Stimulated activated CD8-positive, alpha-beta memory T cell treated with anti-CD3 and anti-CD28 coated beads, Interleukin-7, amount 100 ng/mL, for 1 hour (primary cell): ENCODE measurements around the gene TBX2.
"Not testable (repeated sequence)": the region's sequence is repeated elsewhere in the genome, so short reads cannot be mapped to it uniquely, and the experiment has no call there.

Experiments
- DNase-seq, 2 donors: peaks; one replicate each; pipeline ENCODE4 v3.0.0-alpha.2; 2020; ENCODE audit warnings: low read depth in 2 of 2

TBX2 gene

GRCh38 chr17:61413661-61414126 lies 14.1 kb downstream of the TBX2 start:
- no peak for DNase-seq

- DNase-seq: no peak
Observed at GRCh38 chr17:61414141-61414935, 14.7 kb downstream of the TBX2 start.

- no peak for DNase-seq
Observed at GRCh38 chr17:61414936-61415251, 15.3 kb downstream of the TBX2 start.

GRCh38 chr17:61415374-61416210 lies 15.9 kb downstream of the TBX2 start:
- no peak for DNase-seq

- DNase-seq: no peak
Observed at GRCh38 chr17:61416211-61416539, 16.5 kb downstream of the TBX2 start.

GRCh38 chr17:61416540-61417363 lies 17.1 kb downstream of the TBX2 start:
- no peak for DNase-seq

GRCh38 chr17:61418449-61418848 lies 18.8 kb downstream of the TBX2 start:
- no peak for DNase-seq

GRCh38 chr17:61419496-61420046 lies 19.9 kb downstream of the TBX2 start:
- no peak for DNase-seq

GRCh38 chr17:61420052-61420451 lies 20.4 kb downstream of the TBX2 start:
- no peak for DNase-seq

- no peak for DNase-seq
Observed at GRCh38 chr17:61420745-61421398, 21.2 kb downstream of the TBX2 start.

GRCh38 chr17:61421460-61421859 lies 21.8 kb downstream of the TBX2 start:
- DNase-seq: no peak

- DNase-seq: no peak
Observed at GRCh38 chr17:61422116-61422799, 22.6 kb downstream of the TBX2 start.

GRCh38 chr17:61422869-61423268 lies 23.2 kb downstream of the TBX2 start:
- DNase-seq: no peak

GRCh38 chr17:61423967-61424649 lies 24.5 kb downstream of the TBX2 start:
- no peak for DNase-seq

GRCh38 chr17:61425682-61426481 lies 26.2 kb downstream of the TBX2 start:
- DNase-seq: no peak

GRCh38 chr17:61426482-61427304 lies 27.1 kb downstream of the TBX2 start:
- no peak for DNase-seq

- DNase-seq: no peak
Observed at GRCh38 chr17:61427567-61427966, 27.9 kb downstream of the TBX2 start.

GRCh38 chr17:61429274-61429673 lies 29.6 kb downstream of the TBX2 start:
- no peak for DNase-seq

- DNase-seq: not testable (repeated sequence)
Observed at GRCh38 chr17:61429831-61430230, 30.2 kb downstream of the TBX2 start.
